Measurements from ENCODE around the gene ARSG.
"Not testable (repeated sequence)": the region's sequence is repeated elsewhere in the genome, so short reads cannot be mapped to it uniquely, and the experiment has no call there.

ARSG gene

GRCh38 chr17:68368387-68368786 is 77.1 kb downstream of the ARSG start:
- no peaks in the 10 kb centered on the region for H3K4me1 Mint-ChIP-seq
- peaks cover 4 to 9% of the 10 kb centered on the region in 2 donors for H3K27me3 Mint-ChIP-seq
- no peak overlapping the region for H3K27ac Mint-ChIP-seq
- no peak overlapping the region for H3K4me3 Mint-ChIP-seq
- peaks cover 5 to 22% of the 10 kb centered on the region in 2 donors for H3K36me3 Mint-ChIP-seq
- ATAC-seq (replicated peaks) (no peak), DNase-seq (no peak)
- H3K9me3 Mint-ChIP-seq = peaks cover 0 to 2% of the 10 kb centered on the region in 2 donors

- Mint-ChIP-seq H3K4me3 (no peak overlapping the region), H3K27ac (no peak overlapping the region), H3K27me3 (peaks cover 0 to 13% of the 10 kb centered on the region in 2 donors), H3K36me3 (peaks cover 0 to 18% of the 10 kb centered on the region in 2 donors), H3K9me3 (peaks cover 0 to 2% of the 10 kb centered on the region in 2 donors), H3K4me1 (no peaks in the 10 kb centered on the region)
- ATAC-seq (replicated peaks) = no peak
- no peak for DNase-seq
These were observed 84.3 kb downstream of the ARSG start for GRCh38 chr17:68375566-68375965.

GRCh38 chr17:68376178-68376577 is 84.9 kb downstream of the ARSG start:
- ATAC-seq (replicated peaks); H3K27ac Mint-ChIP-seq; H3K9me3 Mint-ChIP-seq; DNase-seq; H3K4me1 Mint-ChIP-seq; H3K4me3 Mint-ChIP-seq: not testable (repeated sequence)
- peaks cover 0 to 13% of the 10 kb centered on the region in 2 donors for H3K27me3 Mint-ChIP-seq
- peaks cover 0 to 14% of the 10 kb centered on the region in 2 donors for H3K36me3 Mint-ChIP-seq

DNA sequence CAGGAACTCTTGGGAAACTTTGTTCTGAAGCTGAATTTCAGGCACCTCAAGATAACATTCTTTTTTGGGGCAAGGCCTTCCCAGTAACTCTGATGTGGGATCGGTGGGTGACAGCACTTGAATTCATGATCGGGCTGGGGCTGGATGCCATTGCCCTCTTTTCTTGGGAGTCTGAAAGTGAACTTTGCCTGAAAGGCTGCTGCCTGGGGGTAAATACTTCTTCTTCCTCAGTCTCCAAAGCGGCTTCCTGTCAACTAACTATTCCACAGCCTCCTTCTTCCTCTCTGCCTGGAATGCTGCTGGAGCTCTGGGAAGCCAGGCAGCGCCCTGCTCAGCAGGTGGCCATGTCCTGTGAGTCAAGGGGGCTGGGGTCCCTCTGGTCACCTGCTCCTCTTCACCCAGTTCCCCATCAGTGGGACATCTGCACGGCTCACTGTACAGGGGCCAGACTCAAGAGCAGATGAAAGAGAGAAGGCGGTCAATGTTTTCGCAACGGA is 86.5 kb downstream of the ARSG start:
- H3K27me3 Mint-ChIP-seq = peaks cover 0 to 13% of the 10 kb centered on the region in 2 donors
- H3K36me3 Mint-ChIP-seq = peaks cover 0 to 5% of the 10 kb centered on the region in 2 donors
- ATAC-seq (replicated peaks) (no peak), DNase-seq (no peak)
- no peaks in the 10 kb centered on the region for H3K4me1 Mint-ChIP-seq
- no peak overlapping the region for H3K4me3 Mint-ChIP-seq
- no peaks in the 10 kb centered on the region for H3K9me3 Mint-ChIP-seq
- H3K27ac Mint-ChIP-seq = no peak overlapping the region

- Mint-ChIP-seq H3K4me3 (no peak overlapping the region), H3K27ac (no peak overlapping the region), H3K36me3 (peaks cover 0 to 5% of the 10 kb centered on the region in 2 donors), H3K27me3 (peaks cover 0 to 15% of the 10 kb centered on the region in 2 donors), H3K9me3 (no peaks in the 10 kb centered on the region), H3K4me1 (no peaks in the 10 kb centered on the region)
- no peak for ATAC-seq (replicated peaks)
- DNase-seq = no peak
These were observed 87.2 kb downstream of the ARSG start for GRCh38 chr17:68378268-68379176.

DNA sequence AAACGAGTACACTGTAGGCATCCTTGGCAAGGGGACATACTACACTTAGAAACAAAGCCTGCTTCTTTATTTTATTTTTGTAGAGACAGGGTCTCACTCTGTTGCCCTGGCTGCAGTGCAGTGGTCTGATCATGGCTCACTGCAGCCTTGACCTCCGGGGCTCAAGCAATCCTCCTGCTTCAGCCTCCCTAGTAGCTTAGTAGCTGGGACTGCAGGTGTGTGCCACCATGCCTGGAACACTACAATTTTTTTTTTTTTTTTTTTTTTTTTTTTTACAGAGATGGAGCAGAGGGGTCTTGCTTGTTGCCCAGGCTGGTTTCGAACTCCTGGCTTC is 87.8 kb downstream of the ARSG start:
- H3K27me3 Mint-ChIP-seq = peaks cover 0 to 20% of the 10 kb centered on the region in 2 donors
- DNase-seq (no peak), ATAC-seq (replicated peaks) (no peak)
- no peaks in the 10 kb centered on the region for H3K9me3 Mint-ChIP-seq
- H3K36me3 Mint-ChIP-seq = peaks cover 0 to 5% of the 10 kb centered on the region in 2 donors
- H3K4me1 Mint-ChIP-seq = no peaks in the 10 kb centered on the region
- H3K4me3 Mint-ChIP-seq = no peak overlapping the region
- H3K27ac Mint-ChIP-seq = no peak overlapping the region

DNA sequence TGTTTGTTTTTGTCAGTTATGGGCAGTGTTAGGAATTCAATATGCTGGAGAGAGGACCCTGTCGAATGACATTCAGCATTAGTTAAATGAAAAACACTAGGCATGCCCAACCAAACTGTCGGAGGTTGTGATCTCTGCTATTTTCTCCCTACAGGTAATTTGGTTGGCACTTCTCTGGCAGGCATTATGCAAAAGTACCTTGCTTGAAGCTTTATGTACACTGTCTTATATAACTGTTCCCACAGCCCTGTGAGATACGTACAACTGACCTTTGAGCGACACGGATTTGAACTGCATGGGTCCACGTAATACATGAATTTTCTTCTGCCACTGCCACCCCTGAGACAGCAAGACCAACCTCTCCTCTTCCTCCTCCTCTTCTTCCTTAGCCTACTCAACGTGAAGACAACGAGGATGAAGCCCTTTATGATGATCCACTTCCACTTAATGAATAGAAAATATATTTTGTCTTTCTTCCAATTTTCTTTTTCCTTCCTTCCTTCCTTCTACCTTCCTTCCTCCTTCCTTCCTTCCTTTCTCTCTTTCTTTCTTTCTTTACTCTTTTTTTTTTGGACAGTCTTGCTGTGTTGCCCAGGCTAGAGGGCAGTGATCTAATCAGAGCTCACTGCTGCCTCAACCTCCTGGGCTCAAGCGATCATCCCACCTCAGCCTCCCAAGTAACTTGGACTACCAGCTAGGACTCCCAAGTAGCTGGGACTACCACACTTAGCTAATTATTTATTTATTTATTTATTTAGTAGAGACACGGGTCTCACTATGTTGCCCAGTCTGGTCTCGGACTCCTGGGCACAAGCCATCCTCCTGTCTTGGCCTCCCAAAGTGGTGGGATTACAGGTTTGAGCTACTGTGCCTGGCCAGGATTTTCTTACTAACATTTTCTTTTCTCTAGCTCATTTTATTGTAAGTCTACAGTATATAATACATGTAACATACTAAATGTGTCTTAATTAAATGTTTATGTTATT is 88.7 kb downstream of the ARSG start:
- H3K27ac Mint-ChIP-seq = no peak overlapping the region

GRCh38 chr17:68381076-68381900 is 90.0 kb downstream of the ARSG start:
- Mint-ChIP-seq H3K27me3 (peaks cover 7 to 20% of the 10 kb centered on the region in 2 donors), H3K27ac (no peak overlapping the region), H3K4me3 (no peak overlapping the region), H3K9me3 (no peaks in the 10 kb centered on the region), H3K36me3 (peaks cover 0 to 5% of the 10 kb centered on the region in 2 donors), H3K4me1 (no peaks in the 10 kb centered on the region)
- DNase-seq = no peak
- ATAC-seq (replicated peaks) = no peak

More for the DNA sequence above, 88.7 kb downstream of the ARSG start:
- Mint-ChIP-seq H3K9me3 (no peaks in the 10 kb centered on the region), H3K27me3 (peaks cover 3 to 21% of the 10 kb centered on the region in 2 donors), H3K4me1 (no peaks in the 10 kb centered on the region), H3K36me3 (peaks cover 0 to 5% of the 10 kb centered on the region in 2 donors), H3K4me3 (no peak overlapping the region)
- no peak for DNase-seq
- no peak for ATAC-seq (replicated peaks)

DNA sequence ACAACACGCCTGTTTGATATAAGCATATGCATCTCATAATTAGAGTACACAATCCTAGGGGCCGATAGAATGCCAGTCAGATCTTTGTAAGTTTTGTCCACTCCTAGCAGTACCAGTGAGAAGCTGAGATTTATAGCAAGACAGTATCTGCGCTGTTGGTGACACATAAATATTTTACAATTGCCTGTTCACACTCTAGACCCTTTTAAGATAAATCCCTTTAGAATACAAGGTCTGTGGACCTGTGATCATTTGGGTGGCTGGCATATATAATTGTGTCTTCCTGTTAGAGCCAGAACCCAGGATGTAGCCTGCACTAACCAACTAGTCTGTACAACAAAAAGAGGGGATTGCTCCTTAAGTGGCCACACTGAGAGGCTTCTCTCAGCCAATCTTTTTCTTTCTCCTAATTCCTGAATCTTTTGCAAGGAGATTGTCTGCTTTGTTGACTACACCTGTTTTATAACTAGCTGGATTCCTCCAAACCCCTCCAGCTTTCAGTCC is 91.3 kb downstream of the ARSG start:
- no peak for DNase-seq
- Mint-ChIP-seq H3K27ac (no peak overlapping the region), H3K4me3 (no peak overlapping the region), H3K9me3 (no peaks in the 10 kb centered on the region), H3K4me1 (no peaks in the 10 kb centered on the region), H3K36me3 (no peaks in the 10 kb centered on the region), H3K27me3 (peaks cover 7 to 20% of the 10 kb centered on the region in 2 donors)
- no peak for ATAC-seq (replicated peaks)

- Mint-ChIP-seq H3K27me3 (peaks cover 7 to 17% of the 10 kb centered on the region in 2 donors), H3K36me3 (no peaks in the 10 kb centered on the region), H3K27ac (no peak overlapping the region), H3K4me1 (no peaks in the 10 kb centered on the region), H3K9me3 (no peaks in the 10 kb centered on the region), H3K4me3 (no peak overlapping the region)
- DNase-seq (no peak), ATAC-seq (replicated peaks) (no peak)
These were observed 91.8 kb downstream of the ARSG start for GRCh38 chr17:68383120-68383442.

- DNase-seq = no peak
- Mint-ChIP-seq H3K9me3 (no peaks in the 10 kb centered on the region), H3K36me3 (no peaks in the 10 kb centered on the region), H3K27me3 (peaks cover 7 to 11% of the 10 kb centered on the region in 2 donors), H3K27ac (no peak overlapping the region), H3K4me1 (no peaks in the 10 kb centered on the region), H3K4me3 (no peak overlapping the region)
- ATAC-seq (replicated peaks) = no peak
These were observed 92.4 kb downstream of the ARSG start for GRCh38 chr17:68383443-68384321.

- no peak for ATAC-seq (replicated peaks)
- H3K4me1 Mint-ChIP-seq = no peaks in the 10 kb centered on the region
- no peak overlapping the region for H3K27ac Mint-ChIP-seq
- H3K4me3 Mint-ChIP-seq = no peak overlapping the region
- no peak for DNase-seq
- peaks cover 7 to 11% of the 10 kb centered on the region in 2 donors for H3K27me3 Mint-ChIP-seq
- no peaks in the 10 kb centered on the region for H3K9me3 Mint-ChIP-seq
- H3K36me3 Mint-ChIP-seq = no peaks in the 10 kb centered on the region
These were observed 93.2 kb downstream of the ARSG start for GRCh38 chr17:68384471-68384870.

DNA sequence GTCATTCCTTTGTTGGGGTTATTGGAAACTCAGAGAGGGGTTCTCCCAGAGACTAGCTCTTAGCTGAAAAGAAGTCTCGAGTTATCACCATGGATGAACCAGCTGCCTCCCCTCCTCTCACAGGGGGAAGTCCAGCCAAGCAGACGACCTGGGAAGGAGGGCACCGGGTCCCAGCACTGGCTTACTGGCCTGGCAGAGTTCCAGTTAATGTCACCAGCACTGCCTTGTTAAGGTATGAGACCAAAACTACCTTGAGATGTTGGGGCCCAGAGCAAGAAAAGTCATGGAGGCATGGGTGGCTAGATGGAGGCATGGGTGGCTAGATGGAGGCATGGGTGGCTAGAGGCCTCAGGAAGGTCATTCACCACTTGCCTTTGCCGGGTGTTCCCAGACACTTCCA is 93.6 kb downstream of the ARSG start:
- DNase-seq (no peak), ATAC-seq (replicated peaks) (no peak)
- Mint-ChIP-seq H3K27ac (no peak overlapping the region), H3K9me3 (no peaks in the 10 kb centered on the region), H3K36me3 (no peaks in the 10 kb centered on the region), H3K4me1 (no peaks in the 10 kb centered on the region), H3K4me3 (no peak overlapping the region), H3K27me3 (peaks cover 7 to 11% of the 10 kb centered on the region in 2 donors)

Measured in stimulated activated naive B cell treated with anti-CD40 and anti-IgM and Interleukin-4, amounts not matched to agents 10 μg/mL and 1 μg/mL and 100 μg/mL, for 72 hours (primary cell).